Skeletal muscle cell (primary cell): ENCODE results near the gene PLPP4.

Source experiments
- DNase-seq: peaks from one replicate; pipeline ENCODE4 v3.0.0-alpha.2; 2010; ENCODE audit warnings: low read depth
- H3K4me3 ChIP-seq: 2 replicates; pipeline ENCODE4 v1.5.1; 2011; ENCODE audit warnings: low read depth, mild to moderate bottlenecking, control low read depth, low read length, moderate library complexity

Gene PLPP4

DNA sequence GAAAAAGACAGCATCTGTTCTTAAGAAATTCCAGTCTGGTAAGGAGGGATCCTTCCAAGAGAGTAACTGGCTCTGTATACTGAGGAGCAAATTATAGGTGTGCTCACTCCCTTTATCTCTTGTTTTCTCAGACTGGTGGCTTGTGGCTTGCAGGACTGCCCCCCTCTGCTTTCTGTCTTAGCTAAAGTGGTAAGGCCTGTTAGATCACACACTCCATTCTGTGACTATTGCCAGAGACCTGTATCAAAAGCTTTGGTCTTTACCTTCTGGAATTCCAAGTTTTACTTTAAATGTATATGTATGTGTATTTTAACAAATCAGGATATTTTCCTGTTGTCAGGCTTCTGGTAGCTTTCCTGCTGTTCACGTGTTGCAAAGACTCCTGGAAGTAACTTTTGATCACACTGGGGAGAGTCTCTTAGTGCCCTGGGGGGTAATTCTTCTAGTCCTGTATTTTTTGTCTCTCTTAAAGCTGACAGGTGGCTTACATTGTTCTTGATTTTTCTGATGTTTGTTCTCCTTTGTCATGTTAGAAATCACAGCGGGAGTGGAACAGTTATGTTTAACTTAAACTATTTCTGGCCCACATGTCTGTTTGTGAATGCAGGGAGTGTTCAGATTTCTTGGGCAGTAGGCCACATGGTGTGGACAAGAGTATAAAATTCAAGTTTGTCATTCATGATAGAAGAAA lies 99.0 kb downstream of the PLPP4 start:
- no peak for DNase-seq
- H3K4me3 ChIP-seq, result no peak overlapping the region

GRCh38 chr10:120557311-120557710 lies 100.3 kb downstream of the PLPP4 start:
- H3K4me3 ChIP-seq, result no peak overlapping the region
- no peak for DNase-seq

- DNase-seq, result no peak
- no peak overlapping the region for H3K4me3 ChIP-seq
Observed at GRCh38 chr10:120559800-120560199, 102.8 kb downstream of the PLPP4 start.

DNA sequence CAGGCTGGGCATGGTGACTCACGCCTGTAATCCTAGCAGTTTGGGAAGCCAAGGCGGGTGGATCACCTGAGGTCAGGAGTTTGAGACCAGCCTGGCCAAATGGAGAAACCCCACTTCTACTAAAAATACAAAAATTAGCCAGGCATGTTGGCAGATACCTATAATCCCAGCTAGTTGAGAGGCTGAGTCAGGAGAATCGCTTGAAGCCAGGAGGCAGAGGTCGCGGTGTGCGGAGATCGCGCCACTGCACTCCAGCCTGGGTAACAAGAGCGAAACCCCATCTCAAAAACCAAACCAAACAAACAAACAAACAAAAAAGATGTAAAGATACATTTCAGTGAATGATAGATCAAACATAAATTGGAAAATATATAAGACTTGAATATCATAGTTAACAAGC lies 105.9 kb downstream of the PLPP4 start:
- no peak for DNase-seq

DNA sequence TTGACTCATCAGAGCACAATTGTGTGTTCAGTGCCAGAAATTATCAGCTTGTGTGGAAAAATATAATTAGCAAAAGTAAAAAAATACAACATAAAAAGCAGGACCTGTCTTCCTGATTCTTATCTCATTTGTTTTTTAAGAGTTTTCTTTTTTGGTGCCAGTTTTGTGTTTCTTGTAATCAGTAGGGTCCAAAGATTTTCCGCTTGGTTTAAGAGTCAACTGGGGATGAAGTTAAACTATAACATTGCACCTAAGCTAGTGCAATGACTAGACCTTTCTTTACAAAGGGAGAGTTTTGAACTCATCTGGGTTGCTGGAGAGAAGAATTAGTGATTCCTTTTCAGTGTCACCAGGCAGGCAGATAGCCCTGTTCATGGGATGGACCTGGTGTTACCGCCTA lies 113.4 kb downstream of the PLPP4 start:
- H3K4me3 ChIP-seq, result no peak overlapping the region
- DNase-seq, result no peak

More for the DNA sequence above, 105.9 kb downstream of the PLPP4 start:
- no peak overlapping the region for H3K4me3 ChIP-seq

DNA sequence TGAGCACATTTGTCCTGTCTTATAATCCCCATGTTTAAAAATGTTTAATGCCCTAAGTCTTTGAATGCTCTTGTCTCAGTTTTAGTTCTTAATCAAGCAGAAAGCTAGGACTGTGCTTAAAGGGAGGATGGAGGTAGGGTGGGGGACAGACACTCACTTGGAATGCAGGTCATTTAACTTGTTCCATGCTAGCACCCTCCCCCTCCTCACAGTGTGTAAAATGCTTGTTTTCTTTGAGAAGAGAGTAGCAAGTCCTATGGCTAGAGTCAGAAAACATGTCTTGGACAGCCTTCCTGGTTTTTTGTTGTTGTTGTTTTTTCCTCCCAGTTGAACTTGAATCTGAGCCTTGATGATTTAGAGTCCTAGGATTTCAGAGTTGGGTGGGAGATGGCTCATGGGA lies 114.2 kb downstream of the PLPP4 start:
- DNase-seq, result no peak
- no peak overlapping the region for H3K4me3 ChIP-seq

- H3K4me3 ChIP-seq, result no peak overlapping the region
- no peak for DNase-seq
Observed at GRCh38 chr10:120572307-120572706, 115.3 kb downstream of the PLPP4 start.

DNA sequence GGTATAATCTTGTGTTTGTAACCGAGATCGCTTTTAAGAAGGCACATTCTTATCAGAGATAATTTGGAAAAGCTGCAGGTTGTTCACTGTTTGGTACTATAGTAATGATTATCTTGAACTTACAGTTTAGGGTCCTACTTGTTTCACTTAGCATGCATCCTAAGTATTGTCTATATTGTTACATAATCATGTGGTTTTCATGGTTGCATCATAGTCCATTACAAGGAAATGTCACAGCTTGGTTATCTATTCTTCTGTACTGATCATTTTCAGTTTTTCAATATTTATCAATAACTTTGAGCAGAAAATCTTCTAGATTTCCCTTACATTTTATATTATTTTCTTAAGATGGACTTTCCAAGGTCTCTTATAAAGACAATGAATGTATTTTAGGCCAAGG lies 116.3 kb downstream of the PLPP4 start:
- no peak overlapping the region for H3K4me3 ChIP-seq
- DNase-seq, result no peak

DNA sequence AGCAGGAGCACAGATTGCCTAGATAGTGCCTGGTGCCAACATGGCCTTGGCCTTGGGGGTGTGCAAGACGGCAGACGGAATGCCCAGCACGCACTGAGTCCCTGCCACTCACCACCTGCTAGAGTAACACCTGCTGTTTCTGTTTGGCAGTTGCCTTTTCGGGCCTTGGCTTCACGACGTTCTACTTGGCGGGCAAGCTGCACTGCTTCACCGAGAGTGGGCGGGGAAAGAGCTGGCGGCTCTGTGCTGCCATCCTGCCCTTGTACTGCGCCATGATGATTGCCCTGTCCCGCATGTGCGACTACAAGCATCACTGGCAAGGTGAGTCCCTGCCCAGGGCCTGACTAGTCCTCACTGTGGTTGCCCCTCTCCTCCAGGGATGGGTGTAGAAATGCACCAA lies 118.0 kb downstream of the PLPP4 start:
- H3K4me3 ChIP-seq, result no peak overlapping the region
- DNase-seq, result no peak

GRCh38 chr10:120575411-120575810 lies 118.4 kb downstream of the PLPP4 start:
- no peak overlapping the region for H3K4me3 ChIP-seq
- DNase-seq, result no peak

DNA sequence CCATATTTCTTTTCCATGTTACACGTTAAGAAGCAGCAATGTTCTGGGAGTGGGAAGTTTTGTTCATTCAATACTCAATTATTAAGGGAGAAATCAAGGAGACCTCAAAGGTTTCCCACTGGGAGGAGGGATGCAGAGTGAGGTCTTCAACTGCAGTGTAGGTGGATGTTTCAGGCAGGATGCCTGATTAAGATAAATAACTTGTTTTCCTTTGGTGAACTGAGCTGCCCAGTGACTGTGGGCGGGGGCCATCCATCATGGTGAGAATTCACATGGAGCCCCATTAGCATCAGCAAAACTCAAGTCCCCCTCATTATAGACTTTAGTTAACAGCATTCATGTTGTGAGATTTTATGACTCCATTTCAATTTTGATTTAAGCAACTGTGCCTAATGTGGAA lies 121.1 kb downstream of the PLPP4 start:
- no peak overlapping the region for H3K4me3 ChIP-seq
- no peak for DNase-seq

GRCh38 chr10:120578890-120579289 lies 121.9 kb downstream of the PLPP4 start:
- no peak overlapping the region for H3K4me3 ChIP-seq

GRCh38 chr10:120580918-120581895 lies 124.2 kb downstream of the PLPP4 start:
- no peak overlapping the region for H3K4me3 ChIP-seq
- DNase-seq, result no peak

More at GRCh38 chr10:120578890-120579289, 121.9 kb downstream of the PLPP4 start:
- no peak for DNase-seq

- H3K4me3 ChIP-seq, result no peak overlapping the region
- no peak for DNase-seq
Observed at GRCh38 chr10:120582753-120583152, 125.7 kb downstream of the PLPP4 start.

DNA sequence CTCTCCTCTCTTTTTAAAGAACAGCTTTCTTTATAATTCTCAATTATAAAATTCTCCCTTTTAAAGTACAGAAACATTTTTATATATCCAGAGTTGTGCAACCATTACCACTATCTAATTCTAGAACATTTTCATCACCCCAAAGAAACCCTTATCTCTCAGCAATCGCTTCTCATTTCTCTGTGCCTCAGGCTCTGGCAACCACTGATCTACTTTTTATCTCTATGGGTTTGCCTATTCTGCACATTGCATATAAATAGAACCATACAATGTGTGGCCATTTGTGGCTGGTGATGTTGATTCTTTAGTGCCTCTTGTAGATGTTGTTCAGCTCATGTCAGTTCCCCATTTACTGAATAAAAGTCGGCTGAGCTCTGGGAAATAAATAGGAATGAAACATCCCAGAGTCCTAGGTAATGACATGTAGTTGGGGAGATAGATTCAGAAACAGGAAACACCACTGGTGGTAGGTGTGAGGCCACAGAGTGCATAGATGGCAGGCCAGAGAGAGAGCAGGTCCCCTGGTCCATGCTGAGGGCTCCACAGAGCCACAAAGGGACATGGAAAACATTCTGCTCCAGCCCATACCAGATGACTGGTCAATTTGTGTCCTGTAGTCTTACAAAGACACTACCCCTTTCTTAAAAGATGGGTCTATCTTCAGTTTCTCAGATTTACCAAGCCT lies 126.5 kb downstream of the PLPP4 start:
- DNase-seq, result no peak
- no peak overlapping the region for H3K4me3 ChIP-seq

GRCh38 chr10:120584786-120585185 lies 127.8 kb downstream of the PLPP4 start:
- DNase-seq, result no peak

GRCh38 chr10:120586471-120586872 lies 129.4 kb downstream of the PLPP4 start:
- peak; percentile 4 for DNase-seq
- H3K4me3 ChIP-seq, result no peak overlapping the region

More at GRCh38 chr10:120584786-120585185, 127.8 kb downstream of the PLPP4 start:
- no peak overlapping the region for H3K4me3 ChIP-seq

DNA sequence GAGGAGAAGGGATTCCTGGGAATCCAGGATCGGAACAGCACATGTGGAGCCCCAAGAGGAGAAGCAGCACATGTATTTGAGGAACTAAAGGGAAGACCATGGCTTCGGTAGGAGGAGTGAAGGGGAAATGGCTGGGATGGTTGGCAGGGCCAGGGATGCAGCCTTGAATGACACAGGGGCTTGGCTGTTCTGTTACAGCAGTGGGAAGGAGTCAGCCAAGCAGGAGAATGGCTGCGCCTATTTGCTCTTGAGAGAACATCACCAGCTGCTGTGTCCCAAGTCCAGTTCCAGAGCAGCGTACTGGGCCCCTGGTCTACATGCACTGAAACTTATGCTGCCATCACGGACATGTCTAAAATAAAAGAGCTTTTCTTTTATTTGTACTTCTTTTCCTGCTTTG lies 130.0 kb downstream of the PLPP4 start:
- no peak overlapping the region for H3K4me3 ChIP-seq
- no peak for DNase-seq

GRCh38 chr10:120588311-120588710 lies 131.3 kb downstream of the PLPP4 start:
- DNase-seq, result no peak
- no peak overlapping the region for H3K4me3 ChIP-seq

- H3K4me3 ChIP-seq, result no peak overlapping the region
- no peak for DNase-seq
Observed at GRCh38 chr10:120593693-120594092, 136.7 kb downstream of the PLPP4 start.
